Measurements from ENCODE around the gene PRDM16. TPM values are rescaled to one million over a fixed set of nuclear protein-coding genes. Genes with fewer than 3 reads are reported as not detected.

Gene PRDM16
- total RNA-seq, 1 experiment from 2014 or later: 6.1 TPM

- H3K27me3 ChIP-seq (ENCODE audit: insufficient read depth, low read length): no peaks in the 10 kb centered on the region
- H3K27ac ChIP-seq (ENCODE audit: low read depth, low read length): no peak overlapping the region
- H4K20me1 ChIP-seq (ENCODE audit: insufficient read depth): no peaks in the 10 kb centered on the region
- intact Hi-C loops (cut with micrococcal nuclease): no loop called here
- ChIA-PET RAD21 (ENCODE audit: low non-redundant PET in 1 of 2, low total read pairs in 2 of 2, uncharacterized antibody in 2 of 2, unreplicated experiment in 2 of 2) (no interaction called here), POLR2A (no interaction called here), CTCF (no interaction called here)
- ATAC-seq (no peak), DNase-seq (ENCODE audit: low read depth, low spot score) (no peak)
- H3K4me2 ChIP-seq (ENCODE audit: low read length): no peak overlapping the region
- no peaks in the 10 kb centered on the region for H3K9me2 ChIP-seq (ENCODE audit: insufficient read depth)
- H2AFZ ChIP-seq (ENCODE audit: low read depth, low read length, poor library complexity, severe bottlenecking): no peak overlapping the region
- H3K9me3 ChIP-seq (ENCODE audit: control insufficient read depth in 1 of 2, insufficient read depth in 1 of 2, low read depth in 1 of 2, low read length in 2 of 2): no peaks in the 10 kb centered on the region
- no peaks in the 10 kb centered on the region for H3K4me1 ChIP-seq (ENCODE audit: control insufficient read depth in 1 of 2, insufficient read depth in 2 of 2, low read length in 2 of 2)
- H3K36me3 ChIP-seq (ENCODE audit: control insufficient read depth in 1 of 2, insufficient read depth in 2 of 2, low read length in 2 of 2): no peaks in the 10 kb centered on the region
- no TSS peak for BruUV-seq (replicated peaks)
- no peaks in the 10 kb centered on the region for H3K79me2 ChIP-seq (ENCODE audit: insufficient read depth, low read length)
- no peak overlapping the region for H3K4me3 ChIP-seq (replicated peaks in 1 of 2; ENCODE audit: low read depth in 1 of 2, low read length in 2 of 2)
- H3K9ac ChIP-seq (ENCODE audit: low read length): no peak overlapping the region
- TF ChIP-seq ELF1 (IDR thresholded peaks at IDR 0.05; ENCODE audit: borderline replicate concordance, low read depth): no peak
- no peak for TF ChIP-seq YY1 (IDR thresholded peaks at IDR 0.05; ENCODE audit: extremely low read depth, insufficient replicate concordance, low read depth, low read length)
- no peak for TF ChIP-seq CBX3 (IDR thresholded peaks at IDR 0.05; ENCODE audit: low read depth)
- TF ChIP-seq CTCF (IDR thresholded peaks at IDR 0.05 in 2 of 3, conservative IDR thresholded peaks at IDR 0.05 in 1 of 3; ENCODE audit: borderline replicate concordance in 1 of 3, insufficient read depth in 1 of 3, low read depth in 2 of 3, low read length in 2 of 3): no peak
- no peak for TF ChIP-seq FOSL1 (IDR thresholded peaks at IDR 0.05; ENCODE audit: low read depth)
- no peak for TF ChIP-seq JUND (IDR thresholded peaks at IDR 0.05)
- TF ChIP-seq ZBTB33 (IDR thresholded peaks at IDR 0.05; ENCODE audit: extremely low read depth, insufficient replicate concordance, low read length): no peak
- TF ChIP-seq ZNF274 (IDR thresholded peaks at IDR 0.05; ENCODE audit: low read depth, low read length): no peak
- no peak for TF ChIP-seq POLR2A (IDR thresholded peaks at IDR 0.05; ENCODE audit: borderline replicate concordance, extremely low read depth, insufficient read depth, insufficient read length)
- no peak for TF ChIP-seq ATF3 (IDR thresholded peaks at IDR 0.05)
- TF ChIP-seq, protein P1, sequence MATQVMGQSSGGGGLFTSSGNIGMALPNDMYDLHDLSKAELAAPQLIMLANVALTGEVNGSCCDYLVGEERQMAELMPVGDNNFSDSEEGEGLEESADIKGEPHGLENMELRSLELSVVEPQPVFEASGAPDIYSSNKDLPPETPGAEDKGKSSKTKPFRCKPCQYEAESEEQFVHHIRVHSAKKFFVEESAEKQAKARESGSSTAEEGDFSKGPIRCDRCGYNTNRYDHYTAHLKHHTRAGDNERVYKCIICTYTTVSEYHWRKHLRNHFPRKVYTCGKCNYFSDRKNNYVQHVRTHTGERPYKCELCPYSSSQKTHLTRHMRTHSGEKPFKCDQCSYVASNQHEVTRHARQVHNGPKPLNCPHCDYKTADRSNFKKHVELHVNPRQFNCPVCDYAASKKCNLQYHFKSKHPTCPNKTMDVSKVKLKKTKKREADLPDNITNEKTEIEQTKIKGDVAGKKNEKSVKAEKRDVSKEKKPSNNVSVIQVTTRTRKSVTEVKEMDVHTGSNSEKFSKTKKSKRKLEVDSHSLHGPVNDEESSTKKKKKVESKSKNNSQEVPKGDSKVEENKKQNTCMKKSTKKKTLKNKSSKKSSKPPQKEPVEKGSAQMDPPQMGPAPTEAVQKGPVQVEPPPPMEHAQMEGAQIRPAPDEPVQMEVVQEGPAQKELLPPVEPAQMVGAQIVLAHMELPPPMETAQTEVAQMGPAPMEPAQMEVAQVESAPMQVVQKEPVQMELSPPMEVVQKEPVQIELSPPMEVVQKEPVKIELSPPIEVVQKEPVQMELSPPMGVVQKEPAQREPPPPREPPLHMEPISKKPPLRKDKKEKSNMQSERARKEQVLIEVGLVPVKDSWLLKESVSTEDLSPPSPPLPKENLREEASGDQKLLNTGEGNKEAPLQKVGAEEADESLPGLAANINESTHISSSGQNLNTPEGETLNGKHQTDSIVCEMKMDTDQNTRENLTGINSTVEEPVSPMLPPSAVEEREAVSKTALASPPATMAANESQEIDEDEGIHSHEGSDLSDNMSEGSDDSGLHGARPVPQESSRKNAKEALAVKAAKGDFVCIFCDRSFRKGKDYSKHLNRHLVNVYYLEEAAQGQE (IDR thresholded peaks at IDR 0.05; ENCODE audit: low read depth): no peak
- TF ChIP-seq EZH2 (IDR thresholded peaks at IDR 0.05): no peak
- TF ChIP-seq, protein P2, sequence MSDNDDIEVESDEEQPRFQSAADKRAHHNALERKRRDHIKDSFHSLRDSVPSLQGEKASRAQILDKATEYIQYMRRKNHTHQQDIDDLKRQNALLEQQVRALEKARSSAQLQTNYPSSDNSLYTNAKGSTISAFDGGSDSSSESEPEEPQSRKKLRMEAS (IDR thresholded peaks at IDR 0.05): no peak
These were observed 275.4 kb downstream of the PRDM16 start for GRCh38 chr1:3344395-3344794.
